ENCODE results near the gene CBLB. TPM values are rescaled to one million over a fixed set of nuclear protein-coding genes. Genes with fewer than 3 reads are reported as not detected.

CBLB gene
- total RNA-seq = 10 to 100 TPM; 81.3 to 91.1 TPM
- total RNA-seq = 43.5 to 47.3 reads per million in 2 donors

GRCh38 chr3:105868742-105869530 lies at the start of gene CBLB:
Gene CBLB (minus strand): TSS chr3:105869012. CDS start chr3:105867577, 1,435 bp downstream.
- Mint-ChIP-seq H3K4me3 (peak within 1 kb of the TSS; percentile 100), H3K4me1 (peaks cover 42% of the 10 kb centered on the region), H3K27me3 (no peaks in the 10 kb centered on the region), H3K27ac (peak within 1 kb of the TSS; percentile 98), H3K36me3 (ENCODE audit: low read depth) (peaks cover 11% of the 10 kb centered on the region)
- peak; percentile 89 for ATAC-seq
- no peaks in the 10 kb centered on the region for H3K9me3 ChIP-seq (ENCODE audit: control insufficient read depth, low read length, poor library complexity, severe bottlenecking)
- peak; percentile 66 to 82 (median 78) for DNase-seq

- H3K4me1 Mint-ChIP-seq = no peaks in the 10 kb centered on the region
- H3K9me3 ChIP-seq (ENCODE audit: control insufficient read depth, low read length, poor library complexity, severe bottlenecking) = no peaks in the 10 kb centered on the region
- H3K27me3 Mint-ChIP-seq = no peaks in the 10 kb centered on the region
- H3K4me3 Mint-ChIP-seq = no peak overlapping the region
- ATAC-seq (no peak), DNase-seq (no peak)
- no peak overlapping the region for H3K27ac Mint-ChIP-seq
- H3K36me3 Mint-ChIP-seq (ENCODE audit: low read depth) = no peaks in the 10 kb centered on the region
Measured at GRCh38 chr3:105916767-105917166, 48.0 kb upstream of the CBLB start.

- Mint-ChIP-seq H3K27me3 (no peaks in the 10 kb centered on the region), H3K4me3 (no peak overlapping the region), H3K36me3 (ENCODE audit: low read depth) (no peaks in the 10 kb centered on the region), H3K27ac (no peak overlapping the region), H3K4me1 (no peaks in the 10 kb centered on the region)
- no peak for ATAC-seq
- no peaks in the 10 kb centered on the region for H3K9me3 ChIP-seq (ENCODE audit: control insufficient read depth, low read length, poor library complexity, severe bottlenecking)
- DNase-seq = no peak
Measured at GRCh38 chr3:105915524-105915923, 46.7 kb upstream of the CBLB start.

GRCh38 chr3:105913616-105914015 lies 44.8 kb upstream of the CBLB start:
- no peak for ATAC-seq
- DNase-seq = no peak
- Mint-ChIP-seq H3K36me3 (ENCODE audit: low read depth) (no peaks in the 10 kb centered on the region), H3K4me1 (no peaks in the 10 kb centered on the region), H3K27me3 (no peaks in the 10 kb centered on the region), H3K27ac (no peak overlapping the region), H3K4me3 (no peak overlapping the region)
- peaks cover 2% of the 10 kb centered on the region for H3K9me3 ChIP-seq (ENCODE audit: control insufficient read depth, low read length, poor library complexity, severe bottlenecking)

GRCh38 chr3:105912891-105913290 lies 44.1 kb upstream of the CBLB start:
- no peak overlapping the region for H3K27ac Mint-ChIP-seq
- no peaks in the 10 kb centered on the region for H3K36me3 Mint-ChIP-seq (ENCODE audit: low read depth)
- no peaks in the 10 kb centered on the region for H3K27me3 Mint-ChIP-seq
- no peaks in the 10 kb centered on the region for H3K4me1 Mint-ChIP-seq
- DNase-seq (no peak), ATAC-seq (no peak)
- no peak overlapping the region for H3K4me3 Mint-ChIP-seq
- peaks cover 2% of the 10 kb centered on the region for H3K9me3 ChIP-seq (ENCODE audit: control insufficient read depth, low read length, poor library complexity, severe bottlenecking)

GRCh38 chr3:105911496-105911895 lies 42.7 kb upstream of the CBLB start:
- Mint-ChIP-seq H3K27ac (no peak overlapping the region), H3K4me3 (no peak overlapping the region), H3K4me1 (no peaks in the 10 kb centered on the region), H3K36me3 (ENCODE audit: low read depth) (no peaks in the 10 kb centered on the region), H3K27me3 (no peaks in the 10 kb centered on the region)
- H3K9me3 ChIP-seq (ENCODE audit: control insufficient read depth, low read length, poor library complexity, severe bottlenecking) = peaks cover 2% of the 10 kb centered on the region
- DNase-seq (no peak), ATAC-seq (no peak)

- DNase-seq = no peak
- no peak for ATAC-seq
- H3K9me3 ChIP-seq (ENCODE audit: control insufficient read depth, low read length, poor library complexity, severe bottlenecking) = peaks cover 2% of the 10 kb centered on the region
- Mint-ChIP-seq H3K4me1 (no peaks in the 10 kb centered on the region), H3K4me3 (no peak overlapping the region), H3K27me3 (no peaks in the 10 kb centered on the region), H3K27ac (no peak overlapping the region), H3K36me3 (ENCODE audit: low read depth) (no peaks in the 10 kb centered on the region)
Measured at GRCh38 chr3:105907777-105908176, 39.0 kb upstream of the CBLB start.

- Mint-ChIP-seq H3K36me3 (ENCODE audit: low read depth) (no peaks in the 10 kb centered on the region), H3K4me1 (no peaks in the 10 kb centered on the region), H3K27me3 (no peaks in the 10 kb centered on the region), H3K4me3 (no peak overlapping the region), H3K27ac (no peak overlapping the region)
- DNase-seq (no peak), ATAC-seq (no peak)
- peaks cover 2% of the 10 kb centered on the region for H3K9me3 ChIP-seq (ENCODE audit: control insufficient read depth, low read length, poor library complexity, severe bottlenecking)
Measured at GRCh38 chr3:105906836-105907235, 38.0 kb upstream of the CBLB start.

- no peak for ATAC-seq
- peaks cover 2% of the 10 kb centered on the region for H3K9me3 ChIP-seq (ENCODE audit: control insufficient read depth, low read length, poor library complexity, severe bottlenecking)
- DNase-seq = no peak
- H3K36me3 Mint-ChIP-seq (ENCODE audit: low read depth) = no peaks in the 10 kb centered on the region
- H3K4me1 Mint-ChIP-seq = no peaks in the 10 kb centered on the region
- no peak overlapping the region for H3K27ac Mint-ChIP-seq
- no peak overlapping the region for H3K4me3 Mint-ChIP-seq
- H3K27me3 Mint-ChIP-seq = no peaks in the 10 kb centered on the region
Measured at GRCh38 chr3:105906345-105906744, 37.5 kb upstream of the CBLB start.

- DNase-seq (no peak), ATAC-seq (no peak)
- Mint-ChIP-seq H3K4me1 (no peaks in the 10 kb centered on the region), H3K4me3 (no peak overlapping the region), H3K36me3 (ENCODE audit: low read depth) (no peaks in the 10 kb centered on the region), H3K27me3 (no peaks in the 10 kb centered on the region), H3K27ac (no peak overlapping the region)
- peaks cover 2% of the 10 kb centered on the region for H3K9me3 ChIP-seq (ENCODE audit: control insufficient read depth, low read length, poor library complexity, severe bottlenecking)
Measured at GRCh38 chr3:105905328-105905727, 36.5 kb upstream of the CBLB start.

- peaks cover 2% of the 10 kb centered on the region for H3K9me3 ChIP-seq (ENCODE audit: control insufficient read depth, low read length, poor library complexity, severe bottlenecking)
Measured at GRCh38 chr3:105904678-105905284, 36.0 kb upstream of the CBLB start.

GRCh38 chr3:105904251-105904650 lies 35.4 kb upstream of the CBLB start:
- H3K36me3 Mint-ChIP-seq (ENCODE audit: low read depth) = no peaks in the 10 kb centered on the region
- no peak overlapping the region for H3K27ac Mint-ChIP-seq
- no peak overlapping the region for H3K4me3 Mint-ChIP-seq
- DNase-seq = no peak
- H3K4me1 Mint-ChIP-seq = no peaks in the 10 kb centered on the region
- ATAC-seq = no peak
- no peaks in the 10 kb centered on the region for H3K9me3 ChIP-seq (ENCODE audit: control insufficient read depth, low read length, poor library complexity, severe bottlenecking)
- no peaks in the 10 kb centered on the region for H3K27me3 Mint-ChIP-seq

More at GRCh38 chr3:105904678-105905284, 36.0 kb upstream of the CBLB start:
- no peak overlapping the region for H3K4me3 Mint-ChIP-seq
- H3K36me3 Mint-ChIP-seq (ENCODE audit: low read depth) = no peaks in the 10 kb centered on the region
- ATAC-seq = no peak
- no peak for DNase-seq
- no peaks in the 10 kb centered on the region for H3K27me3 Mint-ChIP-seq
- H3K27ac Mint-ChIP-seq = no peak overlapping the region
- H3K4me1 Mint-ChIP-seq = no peaks in the 10 kb centered on the region

- no peak overlapping the region for H3K27ac Mint-ChIP-seq
- no peaks in the 10 kb centered on the region for H3K36me3 Mint-ChIP-seq (ENCODE audit: low read depth)
- no peaks in the 10 kb centered on the region for H3K4me1 Mint-ChIP-seq
- ATAC-seq (no peak), DNase-seq (no peak)
- H3K4me3 Mint-ChIP-seq = no peak overlapping the region
- H3K9me3 ChIP-seq (ENCODE audit: control insufficient read depth, low read length, poor library complexity, severe bottlenecking) = no peaks in the 10 kb centered on the region
- no peaks in the 10 kb centered on the region for H3K27me3 Mint-ChIP-seq
Measured at GRCh38 chr3:105899516-105899915, 30.7 kb upstream of the CBLB start.

GRCh38 chr3:105891101-105891500 lies 22.3 kb upstream of the CBLB start:
- H3K27me3 Mint-ChIP-seq = no peaks in the 10 kb centered on the region
- H3K9me3 ChIP-seq (ENCODE audit: control insufficient read depth, low read length, poor library complexity, severe bottlenecking) = no peaks in the 10 kb centered on the region
- peaks cover 4% of the 10 kb centered on the region for H3K36me3 Mint-ChIP-seq (ENCODE audit: low read depth)
- H3K4me3 Mint-ChIP-seq = no peak overlapping the region
- peak overlapping the region; percentile 89 for H3K27ac Mint-ChIP-seq
- ATAC-seq = no peak
- DNase-seq = no peak
- peaks cover 6% of the 10 kb centered on the region for H3K4me1 Mint-ChIP-seq
